ENCODE measurements around the gene MAPRE2.

Gene MAPRE2

GRCh38 chr18:35174093-35174731 lies 133.0 kb downstream of the MAPRE2 start:
- Histone ChIP-seq H3K4me2 (ENCODE audit: low read depth, low read length, poor library complexity, severe bottlenecking) (peak overlapping the region; percentile 41), H3K4me3 (ENCODE audit: insufficient read depth, low read length, poor library complexity, severe bottlenecking) (peak overlapping the region; percentile 34), H3K36me3 (ENCODE audit: low read length) (no peaks in the 10 kb centered on the region; the same call in 1 of the 2 replicates), H3K27me3 (ENCODE audit: low read length) (no peaks in the 10 kb centered on the region), H3K27ac (ENCODE audit: low read depth, low read length) (peak overlapping the region; percentile 67), H3F3A (ENCODE audit: insufficient read depth) (peaks cover 11% of the 10 kb centered on the region; the same call in 1 of the 2 replicates), H3K9me3 (ENCODE audit: insufficient read depth, low read length) (no peaks in the 10 kb centered on the region), H2AFZ (ENCODE audit: low read depth, low read length, severe bottlenecking) (peak overlapping the region; percentile 41), H3K79me2 (ENCODE audit: insufficient read depth, low read length) (no peaks in the 10 kb centered on the region), H4K20me1 (ENCODE audit: low read depth, low read length) (no peaks in the 10 kb centered on the region), H3K9me2 (replicated peaks; ENCODE audit: insufficient read depth, low read length) (no peaks in the 10 kb centered on the region), H3K9ac (ENCODE audit: low read length) (peak overlapping the region; percentile 4; the same call in 1 of the 2 replicates)
- TF ChIP-seq EZH2phosphoT487 (conservative IDR thresholded peaks at IDR 0.05; ENCODE audit: low read length), result no peak
- TF ChIP-seq, protein P1, sequence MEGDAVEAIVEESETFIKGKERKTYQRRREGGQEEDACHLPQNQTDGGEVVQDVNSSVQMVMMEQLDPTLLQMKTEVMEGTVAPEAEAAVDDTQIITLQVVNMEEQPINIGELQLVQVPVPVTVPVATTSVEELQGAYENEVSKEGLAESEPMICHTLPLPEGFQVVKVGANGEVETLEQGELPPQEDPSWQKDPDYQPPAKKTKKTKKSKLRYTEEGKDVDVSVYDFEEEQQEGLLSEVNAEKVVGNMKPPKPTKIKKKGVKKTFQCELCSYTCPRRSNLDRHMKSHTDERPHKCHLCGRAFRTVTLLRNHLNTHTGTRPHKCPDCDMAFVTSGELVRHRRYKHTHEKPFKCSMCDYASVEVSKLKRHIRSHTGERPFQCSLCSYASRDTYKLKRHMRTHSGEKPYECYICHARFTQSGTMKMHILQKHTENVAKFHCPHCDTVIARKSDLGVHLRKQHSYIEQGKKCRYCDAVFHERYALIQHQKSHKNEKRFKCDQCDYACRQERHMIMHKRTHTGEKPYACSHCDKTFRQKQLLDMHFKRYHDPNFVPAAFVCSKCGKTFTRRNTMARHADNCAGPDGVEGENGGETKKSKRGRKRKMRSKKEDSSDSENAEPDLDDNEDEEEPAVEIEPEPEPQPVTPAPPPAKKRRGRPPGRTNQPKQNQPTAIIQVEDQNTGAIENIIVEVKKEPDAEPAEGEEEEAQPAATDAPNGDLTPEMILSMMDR (IDR thresholded peaks at IDR 0.05; ENCODE audit: insufficient read depth, low read length, poor library complexity, severe bottlenecking), result no peak

DNA sequence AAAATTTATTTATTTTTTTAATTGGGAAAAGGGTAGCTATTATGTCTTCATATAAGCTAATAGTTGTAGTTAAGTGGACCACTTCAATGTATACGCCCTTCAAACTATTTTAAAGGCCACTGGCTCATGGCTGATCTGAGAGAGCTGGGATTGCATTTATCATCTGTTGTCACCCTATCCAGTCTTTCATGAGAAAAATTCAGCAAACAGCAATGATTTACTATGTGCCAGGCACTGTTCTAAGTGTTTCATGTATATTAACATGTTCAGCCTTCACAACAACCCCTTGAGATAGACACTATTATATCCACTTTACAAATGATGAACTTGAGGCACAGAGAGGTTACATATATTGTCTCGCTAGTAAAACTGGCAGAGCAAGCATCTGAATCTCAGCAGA lies 133.5 kb downstream of the MAPRE2 start:
- H3K9ac ChIP-seq (ENCODE audit: low read length), result no peak overlapping the region
- no peaks in the 10 kb centered on the region for H4K20me1 ChIP-seq (ENCODE audit: low read depth, low read length)
- no peaks in the 10 kb centered on the region for H3K9me3 ChIP-seq (ENCODE audit: insufficient read depth, low read length)
- H3K27ac ChIP-seq (ENCODE audit: low read depth, low read length), result peak overlapping the region; percentile 47; the same call in 1 of the 2 replicates
- no peak for TF ChIP-seq EZH2phosphoT487 (conservative IDR thresholded peaks at IDR 0.05; ENCODE audit: low read length)
- TF ChIP-seq, protein P1 (IDR thresholded peaks at IDR 0.05; ENCODE audit: insufficient read depth, low read length, poor library complexity, severe bottlenecking), result no peak
- H3K4me2 ChIP-seq (ENCODE audit: low read depth, low read length, poor library complexity, severe bottlenecking), result peak overlapping the region; percentile 8
- no peak overlapping the region for H2AFZ ChIP-seq (ENCODE audit: low read depth, low read length, severe bottlenecking)
- no peaks in the 10 kb centered on the region; the same call in 1 of the 2 replicates for H3K36me3 ChIP-seq (ENCODE audit: low read length)
- no peaks in the 10 kb centered on the region for H3K9me2 ChIP-seq (replicated peaks; ENCODE audit: insufficient read depth, low read length)
- no peaks in the 10 kb centered on the region for H3K79me2 ChIP-seq (ENCODE audit: insufficient read depth, low read length)
- H3F3A ChIP-seq (ENCODE audit: insufficient read depth), result peaks cover 11% of the 10 kb centered on the region; the same call in 1 of the 2 replicates
- H3K27me3 ChIP-seq (ENCODE audit: low read length), result no peaks in the 10 kb centered on the region
- peak overlapping the region; percentile 14 for H3K4me3 ChIP-seq (ENCODE audit: insufficient read depth, low read length, poor library complexity, severe bottlenecking)

GRCh38 chr18:35176925-35177324 lies 135.7 kb downstream of the MAPRE2 start:
- no peak overlapping the region for H3K4me3 ChIP-seq (ENCODE audit: insufficient read depth, low read length, poor library complexity, severe bottlenecking)

More at GRCh38 chr18:35176925-35177324, 135.7 kb downstream of the MAPRE2 start:
- no peaks in the 10 kb centered on the region for H3K9me2 ChIP-seq (replicated peaks; ENCODE audit: insufficient read depth, low read length)
- H3K79me2 ChIP-seq (ENCODE audit: insufficient read depth, low read length), result no peaks in the 10 kb centered on the region
- no peak overlapping the region for H3K27ac ChIP-seq (ENCODE audit: low read depth, low read length)
- no peaks in the 10 kb centered on the region for H3K9me3 ChIP-seq (ENCODE audit: insufficient read depth, low read length)
- no peaks in the 10 kb centered on the region for H3K27me3 ChIP-seq (ENCODE audit: low read length)
- H3K36me3 ChIP-seq (ENCODE audit: low read length), result no peaks in the 10 kb centered on the region; the same call in 1 of the 2 replicates
- TF ChIP-seq, protein P1 (IDR thresholded peaks at IDR 0.05; ENCODE audit: insufficient read depth, low read length, poor library complexity, severe bottlenecking), result no peak
- no peak for TF ChIP-seq EZH2phosphoT487 (conservative IDR thresholded peaks at IDR 0.05; ENCODE audit: low read length)
- H3K9ac ChIP-seq (ENCODE audit: low read length), result no peak overlapping the region
- H2AFZ ChIP-seq (ENCODE audit: low read depth, low read length, severe bottlenecking), result no peak overlapping the region
- no peaks in the 10 kb centered on the region for H4K20me1 ChIP-seq (ENCODE audit: low read depth, low read length)
- H3F3A ChIP-seq (ENCODE audit: insufficient read depth), result peaks cover 11% of the 10 kb centered on the region; the same call in 1 of the 2 replicates
- no peak overlapping the region for H3K4me2 ChIP-seq (ENCODE audit: low read depth, low read length, poor library complexity, severe bottlenecking)

Data from SU-DHL-6 (cell line).